Measurements from ENCODE around the gene STON2. TPM values are rescaled to one million over a fixed set of nuclear protein-coding genes. Genes with fewer than 3 reads are reported as not detected.

The STON2 gene
- 25.9 TPM for total RNA-seq

DNA sequence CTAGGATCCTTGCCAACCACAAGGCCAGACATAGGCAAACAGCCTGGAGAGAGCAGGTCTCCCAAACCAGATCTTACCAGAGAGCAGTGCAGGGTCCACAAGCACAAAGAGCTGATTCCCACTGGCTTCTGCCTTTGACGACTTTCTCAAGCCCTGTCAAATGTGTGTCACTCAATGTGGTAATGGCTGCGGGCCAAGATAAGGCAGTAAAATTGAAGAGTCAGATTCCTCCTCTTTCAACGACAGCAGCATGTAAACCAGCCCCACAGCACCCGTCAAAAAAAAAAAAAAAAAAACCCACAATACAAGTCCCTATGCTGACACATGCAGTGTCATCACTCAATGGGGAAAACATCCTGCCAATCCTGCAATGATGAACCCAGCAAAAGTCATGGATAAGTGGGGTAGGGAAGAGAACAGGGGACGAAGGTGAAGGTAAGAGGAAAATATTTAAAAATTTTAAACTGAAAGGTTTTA, at the start of gene STON2:
Gene STON2, minus strand, starts transcription at position 123 of the 477 bp plus-strand sequence. CDS start 1,942 bp downstream, outside the sequence.
- H3K4me1 ChIP-seq (ENCODE audit: insufficient read depth, low read length) = peaks cover 32% of the 10 kb centered on the region
- H3K27me3 ChIP-seq (ENCODE audit: insufficient read depth, low read length) = peaks cover 65% of the 10 kb centered on the region
- no peaks in the 10 kb centered on the region for H3K9me3 ChIP-seq (ENCODE audit: low read depth, low read length)
- H3K4me3 ChIP-seq (ENCODE audit: low read length) = no peak within 1 kb of the TSS

GRCh38 chr14:81449576-81449975, 49.5 kb upstream of the STON2 start:
- Histone ChIP-seq H3K4me1 (ENCODE audit: insufficient read depth, low read length) (no peaks in the 10 kb centered on the region), H3K9me3 (ENCODE audit: low read depth, low read length) (no peaks in the 10 kb centered on the region), H3K4me3 (ENCODE audit: low read length) (no peak overlapping the region), H3K27me3 (ENCODE audit: insufficient read depth, low read length) (peaks cover 4% of the 10 kb centered on the region)

GRCh38 chr14:81449114-81449513, 49.0 kb upstream of the STON2 start:
- H3K9me3 ChIP-seq (ENCODE audit: low read depth, low read length) = no peaks in the 10 kb centered on the region
- H3K4me3 ChIP-seq (ENCODE audit: low read length) = no peak overlapping the region
- H3K27me3 ChIP-seq (ENCODE audit: insufficient read depth, low read length) = peaks cover 4% of the 10 kb centered on the region
- no peaks in the 10 kb centered on the region for H3K4me1 ChIP-seq (ENCODE audit: insufficient read depth, low read length)

DNA sequence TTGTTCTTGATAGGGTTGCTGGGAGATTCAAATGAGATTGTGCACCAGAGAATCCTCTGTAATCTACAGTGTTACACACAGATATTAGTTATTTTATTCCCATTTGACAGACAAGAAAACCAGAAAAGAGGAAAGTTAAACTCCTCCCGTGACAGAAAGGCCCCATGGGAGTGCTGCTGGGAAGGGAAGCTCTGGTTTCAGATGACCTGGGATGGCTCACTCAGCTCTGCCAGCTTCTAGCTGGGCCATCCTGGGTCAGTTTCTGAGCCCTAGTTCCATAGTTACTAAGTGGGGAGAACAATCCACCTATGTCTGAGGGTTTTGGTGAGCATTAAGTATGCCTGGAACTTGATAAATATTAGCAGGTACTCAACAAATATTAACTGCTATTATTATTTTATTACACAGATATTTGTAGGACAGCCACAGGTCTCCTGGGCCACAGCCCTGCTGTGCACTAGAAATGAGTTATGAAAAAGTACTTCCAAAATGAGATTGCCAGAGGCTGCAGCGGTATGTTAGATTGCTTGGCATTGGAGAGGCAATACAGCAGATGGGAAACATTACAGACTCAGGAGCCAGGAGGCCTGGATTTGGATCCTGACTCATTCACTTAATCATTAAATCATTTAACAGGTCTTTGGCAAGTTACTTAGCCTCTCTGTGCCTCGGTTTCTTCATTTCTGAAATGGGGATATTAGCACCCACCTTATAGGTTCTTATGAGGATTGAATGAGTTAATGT, 47.1 kb upstream of the STON2 start:
- H3K4me1 ChIP-seq (ENCODE audit: insufficient read depth, low read length) = no peaks in the 10 kb centered on the region
- H3K27me3 ChIP-seq (ENCODE audit: insufficient read depth, low read length) = peaks cover 17% of the 10 kb centered on the region
- no peak overlapping the region for H3K4me3 ChIP-seq (ENCODE audit: low read length)
- no peaks in the 10 kb centered on the region for H3K9me3 ChIP-seq (ENCODE audit: low read depth, low read length)

DNA sequence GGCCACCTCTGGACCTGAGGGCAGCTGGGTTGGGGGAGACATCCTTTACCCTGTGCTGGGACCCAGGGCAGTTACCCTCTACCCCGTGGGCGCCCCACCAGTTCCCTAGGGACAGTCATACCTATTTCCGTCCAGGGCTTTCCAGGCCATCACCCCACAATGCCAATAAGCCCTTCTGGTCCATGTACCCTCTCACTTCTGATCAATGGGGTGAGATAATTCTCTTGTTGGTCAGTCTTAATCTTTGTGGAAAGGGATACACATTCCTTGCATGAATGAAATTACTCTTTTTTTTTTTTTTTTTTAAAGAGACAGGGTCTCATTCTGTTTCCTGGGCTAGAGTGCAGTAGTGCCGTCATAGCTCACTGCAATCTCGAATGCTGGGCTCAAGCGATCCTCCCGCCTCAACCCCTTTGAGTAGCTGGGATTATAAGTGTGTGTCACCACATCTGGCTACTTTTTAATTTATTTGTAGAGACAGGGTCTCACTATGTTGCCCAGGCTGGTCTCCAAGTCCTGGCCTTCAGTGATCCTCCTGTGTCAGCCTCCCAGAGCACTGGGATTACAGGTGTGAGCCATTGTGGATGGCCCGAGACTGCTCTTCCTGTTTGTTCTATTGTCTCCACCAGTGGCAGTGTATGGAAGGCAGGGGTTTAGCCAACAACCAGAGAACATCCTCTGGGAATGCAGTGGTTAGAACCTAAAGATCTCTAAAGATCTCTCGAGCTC, 46.3 kb upstream of the STON2 start:
- no peaks in the 10 kb centered on the region for H3K9me3 ChIP-seq (ENCODE audit: low read depth, low read length)
- H3K4me3 ChIP-seq (ENCODE audit: low read length) = no peak overlapping the region
- no peaks in the 10 kb centered on the region for H3K4me1 ChIP-seq (ENCODE audit: insufficient read depth, low read length)
- peaks cover 24% of the 10 kb centered on the region for H3K27me3 ChIP-seq (ENCODE audit: insufficient read depth, low read length)

- H3K27me3 ChIP-seq (ENCODE audit: insufficient read depth, low read length) = peaks cover 60% of the 10 kb centered on the region
These were observed 41.6 kb upstream of the STON2 start for GRCh38 chr14:81441626-81442134.

GRCh38 chr14:81440041-81440440, 39.9 kb upstream of the STON2 start:
- H3K27me3 ChIP-seq (ENCODE audit: insufficient read depth, low read length) = peaks cover 72% of the 10 kb centered on the region
- H3K9me3 ChIP-seq (ENCODE audit: low read depth, low read length) = no peaks in the 10 kb centered on the region
- H3K4me3 ChIP-seq (ENCODE audit: low read length) = no peak overlapping the region
- peaks cover 14% of the 10 kb centered on the region for H3K4me1 ChIP-seq (ENCODE audit: insufficient read depth, low read length)

More at GRCh38 chr14:81441626-81442134, 41.6 kb upstream of the STON2 start:
- Histone ChIP-seq H3K9me3 (ENCODE audit: low read depth, low read length) (no peaks in the 10 kb centered on the region), H3K4me3 (ENCODE audit: low read length) (no peak overlapping the region), H3K4me1 (ENCODE audit: insufficient read depth, low read length) (peaks cover 2% of the 10 kb centered on the region)

GRCh38 chr14:81437244-81437643, 37.1 kb upstream of the STON2 start:
- H3K9me3 ChIP-seq (ENCODE audit: low read depth, low read length) = no peaks in the 10 kb centered on the region
- peaks cover 14% of the 10 kb centered on the region for H3K4me1 ChIP-seq (ENCODE audit: insufficient read depth, low read length)
- H3K27me3 ChIP-seq (ENCODE audit: insufficient read depth, low read length) = peaks cover 86% of the 10 kb centered on the region
- no peak overlapping the region for H3K4me3 ChIP-seq (ENCODE audit: low read length)

- peak overlapping the region; percentile 22 for H3K4me3 ChIP-seq (ENCODE audit: low read length)
- H3K27me3 ChIP-seq (ENCODE audit: insufficient read depth, low read length) = peaks cover 83% of the 10 kb centered on the region
These were observed 36.4 kb upstream of the STON2 start for GRCh38 chr14:81436296-81437138.

DNA sequence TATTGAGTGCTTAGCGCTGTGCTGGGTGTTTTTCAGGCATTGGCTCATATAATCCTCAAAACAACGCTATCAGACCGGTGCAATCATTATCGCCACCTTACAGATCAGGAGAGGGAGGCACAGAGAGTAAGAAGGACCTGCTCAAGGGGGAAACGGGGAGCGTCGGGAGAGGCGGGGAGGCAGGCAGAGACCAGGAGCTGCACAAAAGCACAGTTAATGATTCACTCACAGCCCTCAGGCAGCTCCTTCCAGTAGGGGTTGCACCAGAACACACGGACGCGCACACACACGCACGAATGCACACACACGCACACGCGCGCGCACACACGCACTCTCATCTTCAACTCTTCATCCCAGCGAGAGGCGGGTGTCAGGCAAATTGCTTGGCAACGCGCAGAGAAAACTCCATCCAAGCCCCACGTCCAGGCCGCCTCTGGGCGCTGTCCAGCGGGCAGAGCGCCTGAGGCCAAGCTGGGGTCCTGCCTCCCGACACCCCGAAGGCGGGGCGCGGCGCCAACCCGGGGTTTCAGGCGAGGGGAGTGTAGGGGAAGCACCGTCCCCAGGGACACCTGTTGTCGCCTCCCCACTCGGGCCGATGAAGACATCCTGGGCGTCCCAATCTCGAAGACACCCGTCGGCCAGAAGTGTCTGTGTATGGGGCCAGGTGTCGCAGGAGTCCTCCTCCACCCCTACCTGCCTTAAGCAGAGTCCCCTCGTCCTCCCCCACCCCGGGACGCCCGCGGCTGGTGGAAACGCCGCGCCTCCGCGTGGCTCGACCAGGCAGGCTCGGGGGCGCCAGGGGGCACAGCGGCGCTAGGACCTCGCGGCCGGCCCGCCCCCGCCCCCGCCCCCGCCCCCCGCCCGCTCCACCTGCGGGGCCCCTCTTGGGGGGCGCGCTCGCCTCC, 35.5 kb upstream of the STON2 start:
- H3K4me1 ChIP-seq (ENCODE audit: insufficient read depth, low read length) = peaks cover 14% of the 10 kb centered on the region
- H3K9me3 ChIP-seq (ENCODE audit: low read depth, low read length) = no peaks in the 10 kb centered on the region
- peaks cover 79% of the 10 kb centered on the region for H3K27me3 ChIP-seq (ENCODE audit: insufficient read depth, low read length)
- peak overlapping the region; percentile 18 for H3K4me3 ChIP-seq (ENCODE audit: low read length)

More at GRCh38 chr14:81436296-81437138, 36.4 kb upstream of the STON2 start:
- Histone ChIP-seq H3K9me3 (ENCODE audit: low read depth, low read length) (no peaks in the 10 kb centered on the region), H3K4me1 (ENCODE audit: insufficient read depth, low read length) (peaks cover 14% of the 10 kb centered on the region)

GRCh38 chr14:81435048-81435390, 34.9 kb upstream of the STON2 start:
- no peaks in the 10 kb centered on the region for H3K9me3 ChIP-seq (ENCODE audit: low read depth, low read length)
- peaks cover 14% of the 10 kb centered on the region for H3K4me1 ChIP-seq (ENCODE audit: insufficient read depth, low read length)
- no peak overlapping the region for H3K4me3 ChIP-seq (ENCODE audit: low read length)
- H3K27me3 ChIP-seq (ENCODE audit: insufficient read depth, low read length) = peaks cover 73% of the 10 kb centered on the region

- H3K27me3 ChIP-seq (ENCODE audit: insufficient read depth, low read length) = peaks cover 65% of the 10 kb centered on the region
- H3K4me1 ChIP-seq (ENCODE audit: insufficient read depth, low read length) = peaks cover 14% of the 10 kb centered on the region
- no peaks in the 10 kb centered on the region for H3K9me3 ChIP-seq (ENCODE audit: low read depth, low read length)
- no peak overlapping the region for H3K4me3 ChIP-seq (ENCODE audit: low read length)
These were observed 34.1 kb upstream of the STON2 start for GRCh38 chr14:81434230-81434629.

GRCh38 chr14:81433378-81433777, 33.3 kb upstream of the STON2 start:
- peaks cover 58% of the 10 kb centered on the region for H3K27me3 ChIP-seq (ENCODE audit: insufficient read depth, low read length)
- no peak overlapping the region for H3K4me3 ChIP-seq (ENCODE audit: low read length)
- H3K4me1 ChIP-seq (ENCODE audit: insufficient read depth, low read length) = peaks cover 14% of the 10 kb centered on the region
- no peaks in the 10 kb centered on the region for H3K9me3 ChIP-seq (ENCODE audit: low read depth, low read length)

DNA sequence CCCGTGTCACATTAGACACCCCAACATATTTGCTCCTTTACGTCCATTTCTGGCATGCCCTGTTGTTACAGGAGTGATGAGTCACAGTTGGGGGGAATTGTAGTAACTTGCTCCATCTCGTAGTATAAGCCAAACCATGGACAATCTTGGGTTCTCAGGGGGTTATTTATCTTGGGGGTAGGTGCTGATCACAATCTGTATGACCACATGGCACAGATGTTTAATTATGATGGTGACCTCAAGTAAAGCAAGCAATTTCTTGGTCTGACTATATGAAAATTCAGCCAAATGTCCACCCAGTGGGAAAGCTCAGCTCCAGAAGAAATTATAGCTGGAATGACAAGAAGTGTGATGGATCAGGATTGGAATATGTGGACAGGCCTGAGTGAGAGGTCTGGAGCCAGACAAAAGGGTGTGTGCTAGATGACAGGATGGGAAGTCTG, 32.1 kb upstream of the STON2 start:
- peaks cover 21% of the 10 kb centered on the region for H3K4me1 ChIP-seq (ENCODE audit: insufficient read depth, low read length)
- no peak overlapping the region for H3K4me3 ChIP-seq (ENCODE audit: low read length)
- peaks cover 48% of the 10 kb centered on the region for H3K27me3 ChIP-seq (ENCODE audit: insufficient read depth, low read length)
- H3K9me3 ChIP-seq (ENCODE audit: low read depth, low read length) = no peaks in the 10 kb centered on the region

All from mononuclear cell (primary cell).